ENCODE measurements around the gene TANGO6.
"Not testable (repeated sequence)": the region's sequence is repeated elsewhere in the genome, so short reads cannot be mapped to it uniquely, and the experiment has no call there.

Gene TANGO6

DNA sequence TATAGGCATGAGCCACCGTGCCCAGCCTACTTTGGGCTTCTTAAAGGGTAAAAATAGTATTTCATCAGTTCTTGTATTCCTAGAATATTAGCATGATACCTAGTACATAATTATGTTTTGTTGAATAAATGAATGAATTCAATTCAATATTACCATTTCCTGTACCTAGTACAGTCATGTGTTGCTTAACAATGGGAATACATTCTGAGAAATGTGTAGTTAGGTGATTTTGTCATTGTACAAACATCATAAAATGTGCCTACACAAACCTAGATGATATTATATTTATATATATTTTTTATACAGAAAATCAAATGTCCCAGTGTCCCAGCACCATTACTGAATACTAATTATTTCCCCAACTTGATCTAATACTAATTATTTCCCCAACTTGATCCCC is 176.5 kb downstream of the TANGO6 start:
- no peak for DNase-seq

GRCh38 chr16:69029121-69029520 is 185.8 kb downstream of the TANGO6 start:
- no peak for DNase-seq

DNA sequence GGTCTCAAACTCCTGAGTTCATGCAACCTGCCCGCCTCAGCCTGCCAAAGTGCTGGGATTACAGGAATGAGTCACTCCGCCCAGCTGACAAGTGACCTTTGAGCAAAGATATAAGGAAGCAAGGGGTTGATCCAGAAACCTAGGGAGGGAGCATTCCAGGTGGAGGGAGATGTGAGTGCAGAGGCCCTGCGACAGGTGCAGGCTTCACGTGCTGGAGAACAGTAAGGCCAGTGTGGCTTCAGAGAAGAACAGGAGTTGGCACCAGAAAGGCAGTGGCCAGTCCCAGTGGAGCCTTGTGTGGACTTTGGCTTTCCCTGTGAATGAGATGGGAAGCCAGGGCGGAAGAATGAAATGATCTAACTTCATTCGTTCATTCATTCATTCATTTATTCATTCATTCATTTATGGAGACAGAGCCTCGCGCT is 188.6 kb downstream of the TANGO6 start:
- DNase-seq = peak; percentile 57

GRCh38 chr16:69033151-69033949 is 190.0 kb downstream of the TANGO6 start:
- DNase-seq = no peak

GRCh38 chr16:69035375-69035774 is 192.0 kb downstream of the TANGO6 start:
- DNase-seq = no peak

DNA sequence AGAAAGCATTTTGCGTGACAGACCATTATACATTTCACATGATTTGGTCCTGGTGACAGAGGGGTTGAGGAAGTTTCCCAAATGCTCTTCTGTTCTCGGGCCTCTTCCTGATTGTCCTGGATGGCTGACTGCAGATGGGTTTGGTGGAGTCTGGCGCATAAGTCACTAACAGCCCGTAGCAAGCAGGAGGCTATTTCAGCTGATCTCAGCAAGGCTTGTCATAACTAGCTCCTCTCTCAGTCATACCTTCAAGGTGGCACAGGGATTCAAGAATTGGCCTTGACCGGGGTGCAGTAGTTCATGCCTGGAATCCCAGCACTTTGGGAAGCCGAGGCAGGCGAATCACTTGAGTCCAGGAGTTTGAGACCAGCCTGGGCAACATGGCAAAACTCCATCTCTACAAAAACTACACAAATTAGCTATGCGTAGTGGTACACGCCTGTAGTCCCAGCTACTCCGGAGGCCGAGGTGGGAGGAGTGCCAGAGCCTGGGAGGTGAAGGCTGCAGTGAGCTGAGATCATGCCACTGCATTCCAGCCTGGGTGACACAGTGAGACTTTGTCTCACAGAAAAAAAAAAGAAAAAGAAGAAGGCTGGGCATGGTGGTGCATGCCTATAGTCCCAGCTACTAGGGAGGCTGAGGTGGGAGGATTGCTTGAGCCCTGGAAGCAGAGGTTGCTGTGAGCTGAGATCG is 193.2 kb downstream of the TANGO6 start:
- DNase-seq = no peak

- no peak for DNase-seq
Observed at GRCh38 chr16:69037373-69038160, 194.2 kb downstream of the TANGO6 start.

GRCh38 chr16:69039333-69039941 is 196.1 kb downstream of the TANGO6 start:
- DNase-seq = no peak

- no peak for DNase-seq
Observed at GRCh38 chr16:69040144-69040909, 197.0 kb downstream of the TANGO6 start.

GRCh38 chr16:69048328-69049120 is 205.2 kb downstream of the TANGO6 start:
- no peak for DNase-seq

GRCh38 chr16:69049146-69049545 is 205.8 kb downstream of the TANGO6 start:
- no peak for DNase-seq

DNA sequence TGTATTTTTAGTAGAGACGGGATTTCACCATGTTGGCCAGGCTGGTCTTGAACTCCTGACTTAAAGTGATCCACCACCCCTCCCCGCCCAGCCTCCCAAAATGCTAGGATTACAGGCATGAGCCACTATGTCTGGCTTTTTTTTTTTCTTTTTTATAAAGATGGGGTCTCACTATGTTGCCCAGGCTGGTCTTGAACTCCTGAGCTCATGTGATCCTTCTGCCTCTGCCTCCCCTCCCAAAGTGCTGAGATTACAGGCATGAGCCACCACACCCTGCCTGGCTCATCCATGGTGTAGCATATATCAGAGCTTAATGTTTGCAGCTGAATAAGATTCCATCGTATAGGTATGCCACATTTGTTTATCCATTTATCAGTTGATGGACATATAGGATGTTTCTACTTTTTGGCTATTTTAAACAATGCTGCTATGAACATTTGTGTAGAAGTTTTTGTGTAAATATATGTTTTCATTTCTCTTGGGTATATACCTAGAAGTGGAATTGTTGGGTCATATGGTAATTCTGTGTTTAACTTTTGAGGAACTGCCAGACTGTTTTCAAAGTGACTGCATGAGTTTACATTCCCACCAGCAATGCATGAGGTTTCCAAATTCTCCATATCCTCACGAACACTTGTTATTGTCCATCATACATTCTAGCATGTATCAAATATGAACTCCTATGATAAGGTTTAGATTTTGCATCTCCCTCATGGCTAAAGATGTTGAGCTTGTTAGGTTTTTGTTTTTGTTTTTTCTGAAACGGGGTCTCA is 206.5 kb downstream of the TANGO6 start:
- DNase-seq = no peak

DNA sequence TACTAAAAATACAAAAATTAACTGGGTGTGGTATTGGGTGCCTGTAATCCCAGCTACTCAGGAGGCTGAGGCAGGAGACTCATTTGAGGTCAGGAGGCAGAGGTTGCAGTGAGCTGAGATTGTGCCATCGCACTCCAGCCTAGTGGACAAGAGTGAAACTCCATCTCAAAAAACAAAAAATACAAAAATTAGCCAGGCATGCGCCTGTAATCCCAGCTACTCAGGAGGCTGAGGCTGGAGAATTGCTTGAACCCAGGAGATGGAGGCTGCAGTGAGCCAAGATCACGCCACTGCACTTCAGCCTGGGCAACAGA is 208.1 kb downstream of the TANGO6 start:
- DNase-seq = not testable (repeated sequence)

- DNase-seq = no peak
Observed at GRCh38 chr16:69055008-69055407, 211.7 kb downstream of the TANGO6 start.

- DNase-seq = no peak
Observed at GRCh38 chr16:69055980-69056379, 212.6 kb downstream of the TANGO6 start.

GRCh38 chr16:69056421-69056820 is 213.1 kb downstream of the TANGO6 start:
- no peak for DNase-seq

GRCh38 chr16:69057400-69058378 is 214.4 kb downstream of the TANGO6 start:
- DNase-seq = no peak

DNA sequence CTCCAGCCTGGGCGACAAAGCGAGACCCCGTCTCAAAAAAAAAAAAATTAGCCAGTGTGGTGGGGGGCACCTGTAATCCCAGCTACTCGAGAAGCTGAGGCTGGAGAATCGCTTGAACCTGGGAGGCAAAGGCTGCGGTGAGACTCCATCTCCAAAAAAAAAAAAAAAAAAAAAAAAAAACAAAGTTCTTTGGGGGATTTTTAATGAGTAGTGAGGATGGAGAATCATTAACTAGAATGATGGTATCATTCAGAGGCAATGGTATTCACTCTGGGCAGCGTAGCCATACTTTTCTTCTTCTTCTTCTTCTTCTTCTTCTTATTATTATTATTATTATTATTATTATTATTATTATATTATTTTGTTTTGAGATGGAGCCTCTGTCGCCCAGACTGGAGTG is 220.2 kb downstream of the TANGO6 start:
- not testable (repeated sequence) for DNase-seq

DNA sequence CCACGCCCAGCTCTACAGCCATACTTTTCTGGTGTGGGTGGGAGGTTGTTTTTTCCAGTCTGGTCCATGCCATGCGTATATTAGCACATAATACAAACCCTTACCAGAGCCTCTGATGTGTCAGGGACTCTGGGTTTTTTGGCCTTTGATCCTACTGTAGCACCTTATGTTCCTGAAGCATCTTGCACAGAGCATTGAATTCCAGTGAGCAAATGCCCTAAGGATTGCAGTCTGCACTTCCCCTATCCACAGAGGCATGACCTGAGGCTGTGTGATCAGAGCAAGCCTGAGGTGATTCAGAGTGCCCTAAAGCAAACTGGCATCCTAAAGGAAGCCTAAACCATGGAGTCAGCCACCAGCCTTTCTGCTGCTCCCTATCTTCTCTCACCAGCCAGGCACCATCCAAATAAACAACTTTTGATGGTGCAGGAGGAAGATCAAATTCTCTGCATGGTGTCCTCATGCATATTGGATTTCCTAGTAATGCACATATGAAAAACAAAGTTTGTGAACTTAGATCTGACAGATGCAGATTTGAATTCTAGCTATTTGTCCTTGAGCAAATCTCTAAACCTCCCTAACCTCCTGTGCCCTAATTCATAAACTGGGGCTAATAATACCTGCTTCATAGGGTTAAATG is 220.9 kb downstream of the TANGO6 start:
- peak; percentile 66 for DNase-seq

All from islet precursor cell (in vitro differentiated cells).